ENCODE measurements around the gene SSH2. TPM values are rescaled to one million over a fixed set of nuclear protein-coding genes. Genes with fewer than 3 reads are reported as not detected.

Gene SSH2
- total and polyA plus RNA-seq, 2 of the 13 experiments (the other 11 are each of a cell fraction or from before 2014, with no cell fraction given), result 6.0 to 6.4 TPM

- TF ChIP-seq PATZ1 (CRISPR knock-in tag; IDR thresholded peaks at IDR 0.05), result no peak
- TF ChIP-seq AGO1 (IDR thresholded peaks at IDR 0.05; ENCODE audit: low read depth, low read length, poor library complexity, severe bottlenecking), result no peak
- no peak for TF ChIP-seq NR2F2 (IDR thresholded peaks at IDR 0.05; ENCODE audit: borderline replicate concordance, low read depth)
- peak; percentile 46; the same call in 1 of the 2 replicates for TF ChIP-seq MYC (CRISPR knock-in tag; IDR thresholded peaks at IDR 0.05; ENCODE audit: borderline replicate concordance)
- 0 out of 2 replicates have a peak, but pooled peaks have one; percentile 41 for TF ChIP-seq HOXA5 (CRISPR knock-in tag; IDR thresholded peaks at IDR 0.05)
- no peak for TF ChIP-seq NFE2L1 (CRISPR knock-in tag; IDR thresholded peaks at IDR 0.05; ENCODE audit: borderline replicate concordance)
- no peak for TF ChIP-seq FOXO1 (CRISPR knock-in tag; IDR thresholded peaks at IDR 0.05)
- peak; percentile 48; the same call in 1 of the 2 replicates for TF ChIP-seq THAP11 (CRISPR knock-in tag; IDR thresholded peaks at IDR 0.05)
- no peak for TF ChIP-seq MXD3 (CRISPR knock-in tag; IDR thresholded peaks at IDR 0.05)
- 0 out of 2 replicates have a peak, but pooled peaks have one; percentile 36 for TF ChIP-seq ZNF607 (CRISPR knock-in tag; IDR thresholded peaks at IDR 0.05; ENCODE audit: borderline replicate concordance)
- TF ChIP-seq DBP (CRISPR knock-in tag; IDR thresholded peaks at IDR 0.05; ENCODE audit: not compliant biosample characterization), result peak; percentile 70
- peak; percentile 51; the same call in 1 of the 2 replicates for TF ChIP-seq RAD21 (CRISPR knock-in tag; IDR thresholded peaks at IDR 0.05)
- no peak for TF ChIP-seq ZNF770 (CRISPR knock-in tag; IDR thresholded peaks at IDR 0.05)
- TF ChIP-seq STAT6 (CRISPR knock-in tag; IDR thresholded peaks at IDR 0.05; ENCODE audit: borderline replicate concordance), result no peak
- no peak for TF ChIP-seq ZNF784 (CRISPR knock-in tag; IDR thresholded peaks at IDR 0.05; ENCODE audit: borderline replicate concordance)
- TF ChIP-seq ELF4 (CRISPR knock-in tag; IDR thresholded peaks at IDR 0.05; ENCODE audit: borderline replicate concordance), result no peak
- peak; percentile 20; the same call in 1 of the 2 replicates for TF ChIP-seq SALL1 (CRISPR knock-in tag; IDR thresholded peaks at IDR 0.05)
- TF ChIP-seq RFXANK (CRISPR knock-in tag; IDR thresholded peaks at IDR 0.05), result no peak
Measured at GRCh38 chr17:29617481-29618271, 312.4 kb downstream of the SSH2 start (continued).

All from HepG2 (cell line).